D341Med (cell line): ENCODE results near the gene TMEM132A.

ENCODE experiments used
- DNase-seq: peaks from one replicate; pipeline ENCODE4 v3.0.0; 2012; ENCODE audit warnings: low spot score

The TMEM132A gene, protein sequence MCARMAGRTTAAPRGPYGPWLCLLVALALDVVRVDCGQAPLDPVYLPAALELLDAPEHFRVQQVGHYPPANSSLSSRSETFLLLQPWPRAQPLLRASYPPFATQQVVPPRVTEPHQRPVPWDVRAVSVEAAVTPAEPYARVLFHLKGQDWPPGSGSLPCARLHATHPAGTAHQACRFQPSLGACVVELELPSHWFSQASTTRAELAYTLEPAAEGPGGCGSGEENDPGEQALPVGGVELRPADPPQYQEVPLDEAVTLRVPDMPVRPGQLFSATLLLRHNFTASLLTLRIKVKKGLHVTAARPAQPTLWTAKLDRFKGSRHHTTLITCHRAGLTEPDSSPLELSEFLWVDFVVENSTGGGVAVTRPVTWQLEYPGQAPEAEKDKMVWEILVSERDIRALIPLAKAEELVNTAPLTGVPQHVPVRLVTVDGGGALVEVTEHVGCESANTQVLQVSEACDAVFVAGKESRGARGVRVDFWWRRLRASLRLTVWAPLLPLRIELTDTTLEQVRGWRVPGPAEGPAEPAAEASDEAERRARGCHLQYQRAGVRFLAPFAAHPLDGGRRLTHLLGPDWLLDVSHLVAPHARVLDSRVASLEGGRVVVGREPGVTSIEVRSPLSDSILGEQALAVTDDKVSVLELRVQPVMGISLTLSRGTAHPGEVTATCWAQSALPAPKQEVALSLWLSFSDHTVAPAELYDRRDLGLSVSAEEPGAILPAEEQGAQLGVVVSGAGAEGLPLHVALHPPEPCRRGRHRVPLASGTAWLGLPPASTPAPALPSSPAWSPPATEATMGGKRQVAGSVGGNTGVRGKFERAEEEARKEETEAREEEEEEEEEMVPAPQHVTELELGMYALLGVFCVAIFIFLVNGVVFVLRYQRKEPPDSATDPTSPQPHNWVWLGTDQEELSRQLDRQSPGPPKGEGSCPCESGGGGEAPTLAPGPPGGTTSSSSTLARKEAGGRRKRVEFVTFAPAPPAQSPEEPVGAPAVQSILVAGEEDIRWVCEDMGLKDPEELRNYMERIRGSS

DNA sequence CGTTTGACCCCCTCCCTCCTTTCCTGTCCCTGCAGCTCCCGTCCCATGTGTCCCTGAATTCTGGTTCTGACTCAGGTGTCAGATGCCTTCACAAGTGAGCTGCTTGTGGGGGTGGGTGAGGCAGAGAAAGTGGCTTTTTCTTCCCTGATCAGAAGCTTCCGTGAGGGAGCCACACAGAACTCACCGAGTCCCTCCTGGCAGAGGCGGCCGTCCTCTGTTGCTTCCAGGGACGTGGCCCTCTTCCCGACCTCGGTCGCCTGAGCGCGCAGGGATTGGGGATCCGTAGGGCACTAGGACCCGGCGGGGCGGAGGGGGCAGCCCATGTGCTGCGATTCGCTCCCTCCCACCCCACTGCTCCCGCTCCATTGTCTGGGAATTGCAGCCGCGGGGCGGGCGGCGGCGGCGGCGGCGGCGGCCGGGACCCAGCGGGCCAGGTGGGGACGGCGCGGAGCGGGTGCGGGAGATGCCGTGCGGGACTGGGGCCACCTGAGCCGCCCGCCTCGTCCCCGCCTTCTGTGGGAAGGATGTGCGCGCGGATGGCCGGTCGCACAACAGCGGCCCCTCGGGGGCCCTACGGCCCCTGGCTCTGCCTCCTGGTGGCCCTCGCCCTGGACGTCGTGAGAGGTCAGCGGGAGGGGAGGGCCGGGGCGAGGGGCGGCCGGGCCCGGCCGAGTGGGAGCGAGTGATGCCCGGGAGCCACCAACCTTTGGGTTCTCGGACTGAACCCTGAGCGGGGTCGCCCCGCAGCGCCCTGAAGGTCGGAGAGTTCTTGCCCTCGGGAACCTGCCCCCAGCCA, at the start of gene TMEM132A:
Gene TMEM132A (plus strand): TSS at position 351 of the 796 bp plus-strand sequence. CDS start 174 bp downstream, at position 525.
- DNase-seq = peak; percentile 93

DNA sequence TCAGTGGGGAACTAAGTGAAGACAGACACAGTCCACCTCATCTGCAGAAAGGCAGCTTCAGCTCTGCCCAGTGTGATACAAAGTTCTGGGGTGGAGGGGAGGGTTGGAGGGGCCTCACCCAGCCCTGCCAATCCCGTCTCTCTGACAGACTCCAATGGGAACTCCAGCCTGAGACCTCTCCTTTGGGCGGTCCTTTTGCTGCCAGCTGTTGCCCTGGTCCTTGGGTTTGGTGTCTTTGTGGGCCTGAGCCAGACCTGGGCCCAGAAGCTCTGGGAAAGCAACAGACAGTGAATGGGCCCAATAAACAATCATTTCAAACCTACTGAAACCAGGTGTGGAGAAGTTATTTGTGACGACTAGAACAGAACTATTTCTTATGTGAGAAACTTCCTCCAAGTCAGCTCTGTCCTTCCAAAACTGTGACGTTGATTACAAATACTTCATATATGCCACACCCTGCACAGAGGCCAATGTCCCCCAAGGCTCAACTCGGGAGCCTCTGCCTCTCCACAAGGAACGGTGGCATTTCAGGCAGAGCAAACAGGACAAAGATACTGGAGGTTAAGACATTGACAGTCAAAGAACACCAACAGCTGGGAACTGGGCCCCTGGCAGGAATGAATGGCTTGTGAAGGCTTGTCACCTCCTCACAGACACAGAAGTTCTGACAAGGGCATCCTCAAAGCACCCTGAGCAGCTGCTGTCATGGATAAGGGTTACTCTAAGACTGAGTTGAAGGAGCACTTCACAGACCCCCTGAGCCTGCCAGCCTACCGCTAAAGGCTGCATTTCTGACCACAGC, 48.7 kb upstream of the TMEM132A start:
- no peak for DNase-seq

DNA sequence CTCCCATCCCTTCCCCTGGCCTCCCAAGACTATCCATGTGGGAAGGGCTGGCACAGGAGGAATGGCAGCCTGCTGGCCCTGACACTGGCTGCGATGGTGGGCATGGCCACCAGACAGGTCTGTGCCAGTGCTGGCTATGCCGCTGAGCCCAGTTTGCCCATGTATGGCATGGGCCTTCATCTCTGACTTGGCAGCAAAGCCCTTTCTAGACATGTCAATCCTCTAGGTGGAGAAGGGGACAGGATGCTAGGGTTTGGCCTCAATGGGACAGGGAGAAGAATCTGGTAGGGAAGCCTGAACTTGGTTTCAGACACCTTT, 48.1 kb upstream of the TMEM132A start:
- no peak for DNase-seq

DNA sequence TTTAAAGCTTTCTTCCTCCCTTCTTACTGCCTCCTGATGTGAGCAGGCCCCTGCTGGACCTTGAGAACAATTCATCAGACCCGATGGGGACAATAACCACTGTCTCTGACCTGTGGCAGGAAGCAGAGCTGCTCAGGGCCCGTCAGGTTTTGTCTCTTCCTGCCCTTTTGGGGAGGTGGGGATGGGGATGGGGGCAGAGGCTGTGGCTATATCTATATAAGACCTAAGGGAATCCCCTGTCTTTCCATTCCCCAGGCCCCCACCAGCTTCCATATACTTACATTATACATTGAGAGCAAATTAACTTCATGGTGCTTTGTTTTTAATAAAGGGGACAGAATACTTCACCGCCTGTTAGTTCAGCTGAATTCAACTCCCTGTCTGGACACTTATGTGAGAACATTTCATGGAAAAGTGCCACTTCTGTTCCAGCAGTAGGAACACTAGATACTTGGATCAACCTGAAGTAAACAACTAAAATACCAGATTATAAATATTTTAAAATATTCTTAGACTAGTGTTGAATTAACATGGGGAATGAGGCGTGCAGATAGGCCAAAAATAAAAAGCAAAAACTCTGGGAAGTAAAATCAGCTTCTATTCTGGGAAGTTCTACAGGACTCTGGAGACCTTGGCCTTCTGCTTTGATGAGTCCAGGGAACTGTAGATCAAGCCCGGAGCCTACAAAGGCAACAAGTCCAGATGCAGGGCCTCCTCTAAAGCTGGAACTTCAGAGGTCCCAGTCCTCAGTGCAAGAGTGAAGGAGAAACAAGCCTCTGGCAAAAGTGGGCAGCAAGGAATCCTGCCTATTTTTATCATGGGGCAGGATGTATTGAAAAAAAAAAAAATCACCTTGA, 45.8 kb upstream of the TMEM132A start:
- DNase-seq = no peak

DNA sequence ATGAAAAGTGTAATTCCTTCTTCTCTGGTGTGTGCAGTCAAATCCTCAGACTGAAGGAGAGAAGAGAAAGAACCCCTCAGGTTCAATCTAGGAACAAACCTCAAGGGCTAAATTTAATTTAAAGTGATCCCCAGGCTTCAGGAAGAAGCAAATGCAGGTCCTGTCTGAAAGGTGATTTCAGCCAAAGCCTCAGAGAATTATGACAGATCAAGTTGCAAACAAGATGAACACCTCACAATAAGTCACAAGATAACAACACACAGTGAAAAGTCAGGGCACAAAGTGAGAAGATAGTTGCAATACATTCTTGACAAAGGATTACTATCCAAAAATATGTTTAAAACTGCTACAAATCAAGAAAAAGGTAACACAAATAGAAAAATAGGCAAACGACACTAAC, 45.2 kb upstream of the TMEM132A start:
- DNase-seq = no peak

DNA sequence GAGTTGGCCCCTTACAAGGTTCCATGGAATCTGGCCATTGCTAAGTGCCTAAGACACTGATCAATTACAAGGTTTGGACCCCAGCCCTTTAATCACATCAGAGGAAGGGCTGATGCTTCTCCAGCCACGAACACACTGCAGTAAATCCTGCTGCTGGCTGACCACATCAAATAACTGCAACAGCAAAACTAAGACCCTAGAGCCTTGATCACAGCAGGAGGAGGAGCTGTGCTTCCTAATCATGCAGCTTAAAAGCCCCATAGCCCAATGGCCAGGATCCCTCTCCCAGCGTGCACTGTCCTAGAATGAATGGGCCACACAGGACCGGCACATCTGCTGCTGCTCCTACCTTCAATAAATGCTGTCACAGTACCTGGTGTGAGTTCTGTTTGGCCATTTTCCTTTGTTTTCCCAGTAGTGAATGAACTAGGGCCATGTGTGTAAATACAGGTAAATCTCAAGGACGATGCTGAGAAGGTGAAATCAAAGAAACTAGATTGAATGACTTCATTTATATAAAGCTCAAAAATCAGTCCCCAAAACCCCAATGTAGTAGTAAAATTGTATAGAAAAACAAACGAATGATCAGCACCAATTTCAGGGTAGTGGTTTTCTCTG, 44.2 kb upstream of the TMEM132A start:
- no peak for DNase-seq

DNA sequence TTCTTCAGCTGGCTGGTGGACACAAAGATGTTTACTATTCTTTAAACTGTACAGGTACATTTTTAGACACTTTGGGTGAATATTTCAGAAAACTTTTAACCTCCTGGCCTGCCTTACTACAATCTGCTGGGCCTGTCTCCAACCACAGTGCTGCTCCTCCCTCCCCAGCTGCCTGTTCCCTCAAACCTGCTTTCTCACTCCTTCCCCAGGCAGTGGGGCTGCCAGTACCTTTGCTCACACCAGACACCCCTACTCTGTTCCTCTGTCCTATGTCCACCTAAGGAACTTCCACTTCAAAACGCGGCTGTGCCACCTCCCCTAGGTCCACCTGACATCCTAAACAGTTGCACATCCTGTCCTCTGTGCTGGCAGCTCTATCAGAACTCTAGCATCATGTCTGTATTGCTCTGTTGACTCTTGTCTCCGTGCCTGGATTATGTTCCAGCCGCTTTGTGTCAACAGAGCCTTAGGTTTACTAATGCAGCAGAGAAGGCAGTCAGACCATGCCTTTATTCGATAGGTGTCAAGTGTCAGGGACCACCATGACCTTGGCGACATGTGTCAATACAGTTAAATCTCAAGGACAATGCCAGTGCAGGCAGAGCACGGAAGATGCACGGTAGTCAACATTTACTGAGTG, 43.5 kb upstream of the TMEM132A start:
- no peak for DNase-seq

DNA sequence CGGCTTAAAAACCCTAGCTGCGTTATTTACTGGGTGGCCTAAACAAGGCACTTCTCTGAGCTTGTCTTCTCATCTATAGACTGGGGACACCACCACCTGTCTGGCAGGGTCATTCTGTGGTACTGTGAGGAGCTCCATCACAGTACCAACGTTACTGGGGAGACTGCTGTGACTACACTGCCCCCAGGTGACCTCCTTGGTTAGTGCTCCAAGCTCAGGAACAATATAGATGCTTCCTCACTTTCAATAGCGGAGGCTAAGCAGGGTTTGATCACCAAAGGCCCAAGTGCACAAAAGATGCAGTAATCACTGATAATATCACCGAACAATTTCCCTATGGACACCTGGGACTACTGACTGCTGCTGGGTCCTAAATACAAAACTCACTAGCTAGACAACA, 36.7 kb upstream of the TMEM132A start:
- DNase-seq = peak; percentile 68

DNA sequence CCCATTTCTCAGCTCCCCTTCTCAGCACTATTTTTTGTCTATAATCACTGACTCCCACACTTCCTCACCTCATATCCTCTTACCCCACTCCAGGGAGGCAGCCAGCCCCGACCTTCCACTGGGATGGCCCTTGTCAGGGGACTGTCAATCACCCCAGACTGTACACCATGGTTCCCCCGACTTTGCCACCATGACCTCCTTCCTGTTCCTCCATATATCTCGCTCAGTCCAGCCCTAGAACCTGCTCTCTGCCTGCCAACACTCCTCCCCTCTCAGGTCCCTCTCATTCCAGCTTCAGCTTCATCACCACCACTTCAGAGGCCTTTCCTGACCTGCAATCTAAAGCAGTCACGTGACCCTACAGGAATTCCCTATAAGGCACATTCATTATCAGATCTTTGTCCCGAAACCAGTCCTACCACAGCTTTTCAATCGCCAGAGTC, 34.4 kb upstream of the TMEM132A start:
- no peak for DNase-seq

DNA sequence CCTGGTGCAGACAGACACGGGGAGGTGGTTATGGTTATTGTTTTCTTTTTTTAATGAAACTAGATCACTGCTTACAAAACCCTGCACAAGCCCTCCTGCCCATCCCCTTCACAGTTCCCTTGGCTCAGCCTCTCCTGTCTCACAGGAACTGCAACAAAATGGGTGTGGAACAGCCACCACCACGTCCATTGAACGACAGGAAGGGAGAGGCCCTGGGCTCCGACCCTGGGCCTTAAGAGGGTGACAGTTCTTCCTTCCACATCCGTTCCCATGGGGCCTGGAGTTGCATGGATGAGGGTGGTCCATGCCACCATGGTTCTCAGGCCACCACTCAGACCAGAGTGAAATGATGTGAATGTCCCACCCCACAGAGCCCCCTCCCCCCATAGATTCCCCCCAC, 33.6 kb upstream of the TMEM132A start:
- DNase-seq = no peak

DNA sequence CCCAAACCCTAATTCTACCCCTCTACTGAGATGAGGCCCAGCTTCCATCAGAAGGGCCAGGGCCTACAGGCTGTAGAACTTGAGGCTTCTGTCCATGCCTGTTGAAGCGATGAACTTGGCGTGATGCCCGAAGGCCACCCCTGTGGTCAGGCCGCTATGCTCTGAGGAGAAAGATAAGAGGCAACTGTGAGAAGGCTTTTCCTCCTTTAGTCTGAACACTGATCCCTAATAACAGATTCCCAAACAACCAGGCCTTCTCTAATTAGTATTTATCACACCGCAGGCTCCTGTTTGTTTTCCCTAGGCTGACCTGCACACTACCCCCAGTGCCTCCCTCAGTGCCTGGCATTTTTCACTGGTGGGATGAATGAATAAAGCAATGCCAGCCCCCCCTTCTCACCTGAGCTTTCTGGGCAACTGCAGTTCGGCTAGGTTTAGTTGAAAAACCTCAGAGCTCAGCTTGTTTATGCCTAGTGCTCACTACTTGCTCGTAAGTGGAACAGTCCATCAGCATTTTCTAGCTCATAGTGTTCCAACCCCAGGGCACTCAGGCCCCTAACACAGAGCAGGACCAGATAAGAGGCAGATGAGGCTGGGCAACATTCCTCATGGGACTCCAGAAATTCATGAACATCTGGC, 33.0 kb upstream of the TMEM132A start:
- DNase-seq = no peak

DNA sequence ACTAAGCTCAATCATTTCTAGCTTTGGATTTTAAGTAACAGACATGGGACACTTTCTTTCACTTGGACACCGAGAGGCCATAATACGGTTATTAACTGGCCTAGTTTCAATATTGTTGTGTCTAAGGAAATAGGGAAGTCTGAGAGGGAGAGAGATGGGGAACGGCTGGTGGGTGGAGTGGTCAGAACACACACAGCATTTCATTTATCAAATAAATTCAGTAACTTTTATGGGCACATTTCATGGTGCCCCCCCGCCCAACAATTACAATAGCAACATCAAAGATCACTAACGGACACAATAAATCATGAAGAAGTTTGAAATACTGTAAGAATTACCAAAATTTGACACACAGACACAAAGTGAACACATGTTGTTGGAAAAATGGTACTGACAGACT, 28.6 kb upstream of the TMEM132A start:
- DNase-seq = no peak

DNA sequence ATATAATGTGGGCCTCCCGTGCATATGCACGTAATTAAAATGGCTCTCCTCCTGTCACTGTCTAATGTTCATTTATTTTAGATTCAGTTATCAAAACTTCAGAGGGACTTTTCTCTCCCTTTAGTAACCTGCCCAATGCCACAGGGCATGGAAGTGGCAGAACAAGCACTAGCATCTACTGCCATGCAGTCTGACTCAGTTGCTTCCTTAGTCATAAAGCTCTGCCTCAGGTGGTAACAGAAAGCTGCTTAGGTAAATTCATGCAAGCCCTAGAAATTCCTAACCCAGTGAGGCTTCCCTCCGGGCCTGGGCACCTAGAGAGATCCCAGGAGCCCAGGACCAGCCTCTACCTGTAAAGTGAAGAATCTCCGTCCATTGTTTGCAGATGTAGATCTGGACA, 26.8 kb upstream of the TMEM132A start:
- DNase-seq = no peak

DNA sequence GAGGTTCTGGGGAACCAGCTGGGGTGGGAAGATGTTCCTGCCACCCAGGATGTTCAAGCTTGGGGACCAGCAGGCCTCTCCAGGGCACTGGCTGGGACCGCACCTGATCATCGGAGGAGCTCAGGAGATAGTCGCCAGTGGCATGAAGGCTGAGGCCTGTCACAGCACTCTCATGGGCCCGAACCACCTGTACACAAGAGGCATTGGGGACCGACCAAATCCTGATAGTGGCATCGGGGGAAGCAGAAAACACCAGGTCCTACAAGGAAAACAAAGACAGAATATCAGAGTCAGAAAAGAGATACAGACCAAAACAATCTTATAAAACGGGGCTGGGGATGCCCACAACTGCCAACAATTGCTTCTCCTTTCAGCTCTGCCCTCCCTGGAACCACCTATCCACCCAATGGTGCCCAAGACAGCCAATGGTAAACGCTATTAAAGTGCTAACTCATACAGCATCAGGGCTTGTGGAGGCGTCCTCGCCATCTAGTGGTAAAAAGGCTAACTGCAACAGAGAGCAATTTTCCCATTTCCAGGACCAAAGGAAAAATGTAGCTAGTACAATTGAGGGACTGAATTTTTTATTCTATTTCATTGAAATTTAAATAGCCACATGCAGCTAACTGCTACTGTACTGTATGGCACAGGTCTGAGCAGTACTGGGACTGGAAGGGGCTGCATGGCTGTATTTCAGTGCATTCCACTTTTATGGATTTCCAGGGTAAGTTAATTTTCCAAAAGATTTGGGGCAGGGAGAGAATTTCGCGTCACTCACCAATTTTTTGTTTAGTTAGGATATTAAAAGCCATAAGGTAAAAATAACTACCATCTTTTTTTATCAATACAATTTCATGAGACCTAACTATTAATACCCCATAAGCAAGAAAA, 25.0 kb upstream of the TMEM132A start:
- peak; percentile 72 for DNase-seq

DNA sequence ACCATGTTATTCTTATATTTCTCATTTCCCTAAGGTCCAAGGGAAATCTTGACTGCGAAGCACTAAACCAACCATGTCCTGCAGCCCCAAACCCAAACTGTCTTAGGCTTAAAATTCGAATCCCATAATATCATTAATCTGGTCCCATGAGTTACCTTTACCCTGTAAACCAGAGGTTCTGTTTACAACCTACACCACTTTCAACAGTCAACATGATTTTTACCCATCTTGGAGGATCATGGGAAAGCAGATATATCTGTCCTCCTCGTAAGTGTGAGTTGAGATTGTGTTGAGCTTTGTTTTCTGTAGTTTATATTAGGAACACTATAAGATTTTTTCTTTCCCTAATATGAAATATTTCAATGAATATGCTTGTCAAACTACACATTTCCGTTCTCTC, 24.3 kb upstream of the TMEM132A start:
- DNase-seq = no peak

DNA sequence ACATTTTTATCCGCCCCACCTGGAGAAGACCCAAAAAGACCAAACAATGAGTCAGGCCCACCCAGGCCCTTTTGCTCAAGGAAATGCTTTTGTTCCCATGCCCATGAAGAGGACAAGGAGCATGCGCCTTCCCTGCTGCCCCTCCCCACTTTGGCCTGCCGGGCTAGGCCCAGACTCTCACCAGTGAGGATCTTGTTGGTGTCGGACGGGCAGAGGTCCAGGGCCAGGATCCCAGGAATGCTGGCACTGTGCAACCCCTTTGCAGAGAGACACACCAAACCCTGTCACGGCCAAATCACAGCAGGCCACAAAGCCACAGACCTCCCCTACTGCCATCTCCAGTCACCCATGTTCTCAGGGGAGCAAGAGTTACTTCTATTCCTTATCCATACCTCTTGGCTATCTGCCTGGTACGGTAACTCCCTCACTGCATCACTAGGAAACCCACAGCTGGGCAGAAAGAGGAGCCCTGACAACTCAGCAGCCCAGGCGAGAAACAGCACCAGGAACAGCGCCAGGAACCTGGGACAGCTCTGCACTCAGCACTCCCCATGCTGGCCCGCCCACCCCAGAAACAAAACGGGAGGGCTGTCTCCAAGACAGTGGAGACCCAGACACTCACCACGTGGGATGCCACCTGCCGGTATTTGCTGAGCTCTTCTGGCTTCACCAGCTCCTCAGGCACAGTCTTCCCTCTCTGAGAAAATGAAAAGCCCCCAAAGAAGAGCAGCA, 23.4 kb upstream of the TMEM132A start:
- DNase-seq = no peak

DNA sequence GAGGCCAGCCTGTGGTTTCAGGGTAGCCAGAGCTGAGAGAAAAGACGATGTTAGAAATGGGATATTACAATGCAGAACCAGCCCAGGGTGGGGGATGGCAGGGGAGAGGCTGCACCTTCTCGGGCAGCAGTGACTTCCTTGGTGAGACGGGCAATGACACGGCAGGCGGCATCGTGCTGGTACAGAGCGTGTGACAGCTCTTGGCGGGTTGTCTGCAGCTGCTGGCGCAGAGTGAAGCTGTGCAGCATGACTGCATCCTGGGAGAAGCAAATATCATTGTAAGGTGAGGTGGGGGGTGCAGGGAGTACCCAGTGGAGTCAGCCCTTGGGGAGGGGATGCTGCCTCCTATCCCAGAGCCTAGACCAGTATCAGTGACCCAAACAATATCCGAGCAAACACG, 21.6 kb upstream of the TMEM132A start:
- no peak for DNase-seq
